ENCODE measurements around the gene INTS15.

INTS15 gene

DNA sequence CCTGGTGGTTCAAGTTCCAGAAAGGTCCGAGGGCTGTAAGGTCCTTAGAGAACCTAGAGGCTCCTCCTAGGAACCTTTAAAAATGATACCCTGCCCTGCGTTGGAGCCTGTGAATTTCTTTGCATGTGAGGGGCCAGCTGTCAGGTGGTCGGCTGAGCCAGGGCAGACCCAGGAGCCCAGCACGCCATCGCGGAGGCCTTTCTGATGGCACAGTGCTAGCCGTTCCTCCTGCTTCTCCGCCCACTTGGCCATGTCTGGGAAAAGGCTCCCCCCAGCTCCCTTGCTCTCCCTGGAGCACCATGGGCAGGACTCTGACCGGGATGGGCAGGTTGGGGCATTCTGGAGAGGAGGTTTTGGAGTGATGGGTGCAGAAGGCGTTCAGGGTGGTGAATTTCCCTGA lies 54.9 kb downstream of the INTS15 start:
- DNase-seq, result no peak

DNA sequence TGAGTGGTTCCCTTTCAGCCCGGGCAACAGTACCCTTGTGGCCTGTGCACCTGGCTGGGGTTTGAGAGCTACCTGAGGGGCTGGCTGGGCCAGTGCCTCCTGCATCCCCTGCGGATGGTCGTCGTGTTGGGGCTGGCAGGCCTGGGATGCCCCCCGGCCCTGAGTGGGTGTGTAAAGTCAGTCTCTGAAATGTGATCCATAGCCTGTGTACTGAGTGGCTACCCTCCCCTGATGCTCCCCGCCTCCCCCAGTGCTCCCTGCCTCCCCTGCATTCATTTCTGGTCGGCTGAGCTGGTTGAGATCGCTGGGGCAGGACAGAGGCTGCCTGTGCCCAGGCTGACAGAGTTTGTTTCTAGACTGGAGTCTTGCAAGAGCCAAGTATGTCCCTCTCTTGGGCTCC lies 56.6 kb downstream of the INTS15 start:
- no peak for DNase-seq

DNA sequence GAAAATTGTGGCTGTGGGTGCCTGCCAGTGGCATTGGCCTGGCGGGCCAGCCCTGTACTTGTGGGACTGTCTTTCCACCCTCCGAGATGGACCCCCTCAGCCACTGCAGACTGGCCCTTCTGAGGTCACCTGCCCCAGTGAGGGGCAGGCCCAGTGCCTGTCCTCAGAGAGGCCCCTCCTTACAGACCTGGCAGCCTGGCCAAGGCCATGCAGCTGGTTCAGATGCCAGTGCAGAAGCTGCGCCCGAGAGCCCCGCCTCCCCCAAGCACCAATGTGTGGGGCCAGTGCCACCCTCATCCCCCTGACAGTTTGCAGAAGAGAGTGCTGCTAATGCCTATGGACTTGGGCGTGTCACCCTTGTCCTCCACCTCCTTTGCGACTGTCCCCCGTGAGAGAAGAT lies 57.3 kb downstream of the INTS15 start:
- DNase-seq, result no peak

DNA sequence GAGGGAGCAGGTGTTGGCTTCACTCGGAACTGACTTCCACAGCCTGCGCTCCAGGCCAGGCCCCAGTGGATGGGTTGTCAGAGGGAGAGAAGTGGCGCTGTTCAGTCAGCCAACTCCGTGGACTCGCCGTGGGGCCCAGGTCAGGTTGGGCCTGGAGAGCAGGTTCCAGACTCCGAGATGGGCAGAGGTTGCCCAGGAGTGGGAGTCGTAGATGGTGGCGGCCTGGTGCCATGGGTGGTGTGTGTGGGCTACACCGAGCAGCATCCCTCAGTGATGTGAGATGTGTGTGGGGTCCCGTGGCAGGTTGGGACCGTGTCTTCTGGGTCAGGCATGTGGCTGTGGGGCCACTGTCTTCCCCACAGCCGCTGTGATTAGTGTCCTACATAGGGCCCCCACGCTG lies 57.7 kb downstream of the INTS15 start:
- no peak for DNase-seq

DNA sequence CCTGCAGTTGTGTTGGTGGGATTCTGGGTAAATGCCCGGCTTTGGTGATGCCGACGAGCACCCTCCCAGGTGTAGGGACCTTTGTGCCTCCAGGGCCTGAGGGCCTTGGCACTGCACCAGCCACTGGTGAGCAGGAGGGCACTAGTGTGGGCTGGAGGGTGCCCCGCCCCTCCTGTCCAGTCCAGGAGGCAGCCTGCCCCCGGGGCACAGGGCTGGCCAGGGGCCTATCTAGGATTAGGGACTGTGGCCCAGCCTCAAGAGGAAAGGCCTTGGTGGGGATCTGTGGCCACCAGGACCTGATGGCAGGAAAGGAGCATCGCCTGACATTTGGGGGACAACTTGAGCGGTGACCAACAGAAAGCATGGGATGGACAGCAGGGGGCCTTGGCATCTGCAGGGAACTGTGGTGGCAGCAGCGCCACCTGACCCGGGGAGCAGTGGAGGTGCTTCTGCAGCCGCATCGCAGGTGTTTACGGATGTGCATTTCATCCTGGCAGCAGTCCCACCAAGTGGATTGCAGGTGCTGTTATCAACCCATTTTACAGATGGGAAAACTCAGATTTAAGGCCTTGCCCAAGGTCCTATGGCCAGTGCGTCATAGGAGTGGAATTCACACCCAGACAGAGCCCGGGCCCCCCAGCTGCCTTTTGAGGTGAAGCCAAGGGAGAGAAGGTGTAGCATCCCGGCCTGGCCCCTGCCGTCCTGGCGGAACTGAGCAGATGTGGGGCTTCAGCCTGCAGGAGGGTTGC lies 58.4 kb downstream of the INTS15 start:
- DNase-seq, result no peak

DNA sequence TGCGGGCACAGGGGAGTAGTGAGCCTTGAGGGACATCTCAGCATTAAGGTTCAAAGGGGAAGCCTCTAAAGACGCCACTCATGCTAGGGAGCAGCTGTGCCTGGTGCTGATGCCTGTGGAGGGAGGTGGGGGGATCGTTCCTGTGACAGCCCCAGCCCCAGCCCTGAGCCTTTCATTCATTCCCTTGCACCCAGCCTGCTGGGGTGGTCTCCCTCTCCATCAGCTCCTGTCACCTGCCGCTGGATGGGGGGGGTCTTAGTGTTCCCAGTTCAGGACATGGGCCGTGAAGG lies 58.9 kb downstream of the INTS15 start:
- DNase-seq, result no peak

DNA sequence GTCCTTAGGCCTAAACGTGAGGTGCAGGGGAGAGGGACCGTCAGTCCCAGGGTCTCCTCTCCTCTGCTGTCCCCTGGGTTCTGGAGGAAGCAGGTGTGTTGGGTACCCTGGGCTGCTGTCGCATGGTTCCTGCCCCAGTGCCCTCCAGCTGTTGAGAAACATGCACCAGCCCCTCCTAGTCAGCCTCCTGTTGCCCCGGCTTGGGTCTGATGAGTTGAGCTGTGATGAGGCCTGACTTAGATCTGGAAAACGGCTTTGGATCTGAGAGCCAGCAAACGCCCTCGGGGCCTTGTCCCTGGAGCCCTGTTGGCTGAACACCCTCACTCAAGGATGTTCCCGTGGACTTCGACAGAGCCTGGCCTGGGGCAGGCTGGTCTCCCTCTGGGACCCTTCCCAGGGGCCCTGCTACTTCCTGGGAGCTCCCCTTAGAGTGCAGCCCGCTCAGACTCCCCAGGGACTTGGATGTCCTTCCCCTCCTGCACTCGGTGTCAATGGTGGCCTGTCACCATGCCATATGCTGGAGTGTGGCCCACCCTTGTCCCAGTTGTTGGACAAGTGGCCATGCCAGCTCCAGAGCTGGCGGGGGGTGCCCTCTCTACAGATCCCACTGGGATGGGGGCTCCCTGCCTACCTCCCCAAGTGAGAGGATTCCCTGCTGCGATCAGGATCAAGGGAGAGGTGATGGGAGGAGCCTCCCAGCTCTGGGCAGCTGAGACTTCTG lies 59.6 kb downstream of the INTS15 start:
- DNase-seq, result no peak

DNA sequence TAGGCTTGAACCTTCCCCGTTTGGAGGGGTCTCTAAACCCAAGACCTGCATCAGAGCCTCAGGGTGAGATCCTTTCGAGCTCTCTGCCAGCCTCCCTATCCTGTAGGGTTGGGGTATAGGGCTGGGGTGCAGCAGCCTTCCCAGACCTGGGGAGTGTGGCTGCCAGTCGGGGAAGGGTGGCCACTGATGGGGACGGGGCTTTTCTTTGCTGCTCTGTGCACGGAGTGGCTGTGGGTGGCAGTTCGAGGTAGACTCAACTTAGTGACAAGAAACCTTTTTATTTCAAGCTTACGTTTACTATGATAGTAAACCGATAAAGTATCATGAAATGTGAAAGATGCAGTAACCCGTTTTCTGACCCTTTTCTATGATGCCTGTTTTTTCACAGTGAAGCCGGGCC lies 60.3 kb downstream of the INTS15 start:
- no peak for DNase-seq

DNA sequence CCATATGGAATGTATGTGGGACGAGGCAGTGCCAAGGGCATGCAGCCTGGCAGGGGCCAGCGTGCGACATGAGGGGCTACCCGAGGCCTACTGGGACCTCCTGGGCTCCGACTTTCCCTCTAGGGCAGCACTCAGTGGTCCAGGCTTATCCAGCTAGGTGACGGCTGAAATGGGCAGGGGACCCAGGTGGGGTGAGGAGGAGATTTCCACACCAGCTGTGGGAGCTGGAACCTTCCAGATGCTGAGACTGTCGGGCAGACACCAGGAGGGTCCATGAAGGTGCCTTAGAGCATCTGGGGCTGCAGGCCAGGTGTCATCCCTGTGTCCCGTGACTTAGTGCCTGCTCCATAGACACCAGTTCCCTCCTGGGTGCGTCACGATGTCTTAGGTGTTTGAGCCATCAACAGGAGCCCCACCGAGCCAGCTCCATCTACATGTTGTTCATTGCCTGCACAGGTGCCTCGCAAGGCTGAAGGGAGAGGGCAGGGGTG lies 60.7 kb downstream of the INTS15 start:
- DNase-seq, result no peak

DNA sequence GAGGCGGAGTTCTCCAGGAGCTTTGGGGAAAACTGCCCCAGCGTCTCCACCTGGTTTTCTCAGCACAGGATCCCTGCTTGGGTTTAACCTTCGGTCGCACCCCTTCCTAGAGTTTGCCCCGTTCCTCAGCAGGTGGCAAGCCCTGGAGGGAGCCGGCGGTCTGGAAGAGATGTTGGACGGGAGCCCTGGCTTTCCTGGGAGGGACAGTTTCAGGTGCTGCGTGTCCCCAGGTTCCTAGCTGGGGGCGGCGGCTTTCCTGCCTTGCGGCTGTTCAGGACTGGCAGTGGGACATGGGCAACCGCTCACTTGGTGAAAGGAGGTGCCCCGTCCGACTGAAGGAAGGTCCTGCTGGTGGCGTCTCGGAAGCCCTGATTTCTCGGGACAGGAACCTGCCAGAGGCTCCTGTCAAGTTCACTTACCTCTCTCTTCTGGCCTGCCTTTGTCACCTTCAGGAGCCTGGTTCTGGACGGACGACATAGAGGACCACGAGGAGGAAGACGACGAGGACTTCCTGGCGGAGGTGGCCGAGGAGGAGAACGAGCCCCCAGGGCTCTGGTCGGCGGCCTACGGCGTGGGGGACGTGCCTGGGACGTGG lies 62.1 kb downstream of the INTS15 start:
- DNase-seq, result no peak

DNA sequence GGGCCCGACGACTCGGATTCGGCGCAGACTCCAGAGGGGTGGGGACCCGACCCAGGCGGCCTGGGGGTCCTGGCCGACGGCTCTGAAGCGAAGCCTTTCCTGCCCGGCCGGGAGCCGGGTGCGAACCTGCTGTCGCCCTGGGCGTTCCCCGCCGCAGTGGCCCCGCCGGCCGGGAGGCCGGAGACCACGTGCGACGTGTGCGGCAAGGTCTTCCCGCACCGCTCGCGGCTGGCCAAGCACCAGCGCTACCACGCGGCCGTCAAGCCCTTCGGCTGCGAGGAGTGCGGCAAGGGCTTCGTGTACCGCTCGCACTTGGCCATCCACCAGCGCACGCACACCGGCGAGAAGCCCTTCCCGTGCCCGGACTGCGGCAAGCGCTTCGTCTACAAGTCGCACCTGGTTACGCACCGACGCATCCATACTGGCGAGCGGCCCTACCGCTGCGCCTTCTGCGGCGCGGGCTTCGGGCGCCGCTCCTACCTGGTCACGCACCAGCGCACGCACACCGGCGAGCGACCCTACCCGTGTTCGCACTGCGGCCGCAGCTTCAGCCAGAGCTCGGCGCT lies 62.7 kb downstream of the INTS15 start:
- no peak for DNase-seq

DNA sequence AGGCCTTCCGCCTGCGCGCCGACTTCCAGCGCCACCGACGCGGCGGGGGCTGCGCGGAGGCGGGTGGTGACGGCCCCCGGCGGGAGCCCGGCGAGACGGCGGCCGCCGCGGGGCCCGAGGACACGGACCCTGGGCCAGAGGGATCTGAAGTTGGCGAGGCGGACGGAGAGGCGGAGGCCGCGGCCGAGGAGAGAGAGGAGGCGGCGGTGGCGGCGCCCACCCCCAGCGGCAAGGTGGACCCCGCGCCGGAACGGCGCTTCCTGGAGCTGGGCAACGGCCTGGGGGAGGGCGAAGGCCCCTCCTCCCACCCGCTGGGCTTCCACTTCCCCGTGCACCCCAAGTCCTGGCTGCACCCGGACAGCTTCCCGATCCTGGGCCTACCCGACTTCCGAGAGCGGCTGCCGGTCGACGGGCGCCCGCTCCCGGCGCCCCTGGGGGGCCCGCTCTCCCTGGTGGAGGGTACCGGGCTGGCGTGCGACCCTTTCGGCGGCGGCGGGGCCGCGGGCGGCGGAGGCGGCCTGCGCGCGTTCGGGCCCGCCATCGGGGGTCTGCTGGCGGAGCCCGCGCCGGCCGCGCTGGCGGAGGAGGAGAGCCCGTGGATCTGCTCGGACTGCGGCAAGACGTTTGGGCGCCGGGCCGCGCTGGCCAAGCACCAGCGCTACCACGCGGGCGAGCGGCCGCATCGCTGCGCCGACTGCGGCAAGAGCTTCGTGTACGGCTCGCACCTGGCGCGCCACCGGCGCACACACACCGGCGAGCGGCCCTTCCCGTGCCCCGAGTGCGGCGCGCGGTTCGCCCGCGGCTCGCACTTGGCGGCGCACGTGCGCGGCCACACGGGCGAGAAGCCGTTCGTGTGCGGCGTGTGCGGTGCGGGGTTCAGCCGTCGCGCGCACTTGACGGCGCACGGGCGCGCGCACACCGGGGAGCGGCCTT lies 63.5 kb downstream of the INTS15 start:
- DNase-seq, result no peak

DNA sequence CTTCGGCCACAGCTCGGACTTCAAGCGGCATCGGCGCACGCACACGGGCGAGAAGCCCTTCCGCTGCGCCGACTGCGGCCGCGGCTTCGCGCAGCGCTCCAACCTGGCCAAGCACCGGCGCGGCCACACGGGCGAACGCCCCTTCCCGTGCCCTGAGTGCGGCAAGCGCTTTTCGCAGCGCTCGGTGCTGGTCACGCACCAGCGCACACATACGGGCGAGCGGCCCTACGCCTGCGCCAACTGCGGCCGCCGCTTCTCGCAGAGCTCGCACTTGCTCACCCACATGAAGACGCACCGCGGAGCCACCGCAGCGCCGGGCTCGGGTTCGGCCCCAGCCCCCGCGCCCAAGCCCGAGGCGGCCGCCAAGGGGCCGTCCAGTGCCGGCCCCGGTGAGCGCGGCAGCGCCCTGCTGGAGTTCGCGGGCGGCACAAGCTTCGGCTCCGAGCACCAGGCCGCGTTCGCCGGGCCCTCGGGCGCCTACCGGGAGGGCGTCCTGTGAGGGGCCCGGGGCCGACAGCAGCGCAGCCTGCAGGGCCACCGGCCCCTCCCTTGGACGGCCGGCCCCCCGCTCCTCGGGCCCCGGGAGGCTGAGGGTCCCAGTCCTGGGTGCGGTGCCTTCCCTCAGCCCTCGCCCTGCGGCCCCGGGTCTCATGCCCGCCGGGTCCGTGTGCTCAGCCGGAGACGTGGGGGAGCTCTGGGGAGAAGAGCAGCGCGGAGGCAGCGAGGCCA lies 64.5 kb downstream of the INTS15 start:
- DNase-seq, result no peak

DNA sequence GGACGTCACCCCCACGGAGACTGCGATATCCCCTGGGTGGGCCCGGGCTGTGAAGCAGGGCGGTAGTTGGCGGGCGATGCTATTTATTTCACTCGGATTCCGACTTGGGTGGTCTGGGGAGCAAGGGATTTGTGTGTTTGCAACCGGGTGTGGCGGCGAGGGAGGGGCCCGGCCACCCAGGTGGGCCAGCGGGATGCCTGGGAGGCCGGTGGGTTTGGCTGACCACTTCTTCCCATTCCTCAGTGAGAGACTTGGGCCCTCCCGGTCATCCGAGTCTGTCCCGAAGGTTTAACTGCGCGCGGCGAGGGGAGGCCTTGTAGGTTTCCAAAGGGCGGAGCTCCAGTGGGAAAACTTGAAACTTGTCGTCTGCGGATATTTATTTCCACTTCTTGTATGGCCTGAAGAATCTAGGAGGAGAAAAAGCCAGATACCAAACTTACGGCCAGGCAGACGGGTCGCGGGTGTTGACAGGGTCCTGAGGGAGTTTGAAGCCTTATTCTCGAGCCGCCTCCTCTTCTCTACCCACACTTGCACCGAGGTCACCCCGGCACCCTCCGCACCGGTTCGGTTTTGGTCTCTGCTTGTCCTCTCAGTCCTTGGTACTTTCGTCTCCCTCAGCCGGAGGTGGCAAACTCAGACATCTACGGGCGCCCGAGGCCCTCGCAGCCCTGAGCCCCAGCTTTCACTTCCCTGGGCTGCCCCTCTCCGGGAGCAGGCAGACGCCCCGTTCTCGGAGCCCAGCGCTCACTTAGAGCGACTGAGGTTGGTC lies 65.2 kb downstream of the INTS15 start:
- DNase-seq, result no peak

DNA sequence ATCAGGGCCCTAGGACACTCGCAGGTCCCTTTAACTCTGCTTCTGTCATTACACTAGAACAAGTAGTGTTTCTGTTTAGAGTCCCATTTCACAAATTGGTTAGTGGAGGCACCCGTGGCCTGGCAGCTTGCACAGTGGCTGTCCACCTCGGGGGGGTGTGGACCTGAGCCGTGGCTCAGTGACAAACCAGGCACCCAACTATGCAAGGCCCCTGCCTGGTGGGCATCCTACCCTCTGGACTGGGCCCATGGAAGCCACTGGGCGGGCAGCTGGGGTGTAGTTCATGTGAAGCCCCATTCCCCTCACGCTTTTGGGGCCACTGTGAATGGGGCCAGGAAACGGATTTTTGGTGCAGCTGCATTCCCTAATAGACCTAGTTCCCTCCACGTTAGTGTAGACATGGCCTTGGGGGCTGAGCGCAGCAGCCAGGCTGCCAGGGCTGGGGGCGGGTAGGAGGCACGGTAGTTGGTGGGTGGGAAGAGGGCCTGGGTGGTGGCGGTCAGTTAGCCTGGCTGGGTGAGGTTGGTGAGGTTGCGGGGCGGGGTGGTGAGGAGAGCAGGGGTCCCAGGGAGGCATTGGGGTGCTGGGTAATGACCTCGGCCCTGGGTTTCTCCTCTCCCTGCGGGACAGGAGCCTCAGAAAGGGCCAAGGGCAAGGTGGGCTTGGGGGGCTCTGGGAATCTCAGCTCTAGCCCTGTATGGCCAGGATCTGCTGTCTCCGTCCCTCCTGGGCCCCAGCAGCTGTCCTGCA lies 66.0 kb downstream of the INTS15 start:
- no peak for DNase-seq

DNA sequence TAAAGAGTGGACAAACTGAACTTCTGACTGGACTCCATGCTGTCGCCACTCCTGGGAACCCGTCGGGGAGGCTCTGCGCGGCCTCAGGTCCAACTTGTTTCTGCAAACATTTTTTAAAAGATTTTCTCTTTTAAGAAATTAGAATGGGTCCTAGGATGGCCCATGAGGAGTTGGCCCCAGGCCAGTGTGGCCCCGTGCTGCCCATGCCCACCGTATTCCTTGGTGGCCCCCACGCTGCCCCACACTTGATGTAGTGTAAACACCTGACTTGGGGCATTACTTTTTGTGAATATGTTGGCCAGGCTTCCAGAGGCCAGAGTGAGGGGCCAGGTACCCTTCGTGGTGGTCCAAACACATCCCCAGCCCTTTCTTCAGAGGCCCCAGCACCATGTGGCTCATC lies 66.6 kb downstream of the INTS15 start:
- no peak for DNase-seq
